ENCODE measurements around the gene TRMO.

DNA sequence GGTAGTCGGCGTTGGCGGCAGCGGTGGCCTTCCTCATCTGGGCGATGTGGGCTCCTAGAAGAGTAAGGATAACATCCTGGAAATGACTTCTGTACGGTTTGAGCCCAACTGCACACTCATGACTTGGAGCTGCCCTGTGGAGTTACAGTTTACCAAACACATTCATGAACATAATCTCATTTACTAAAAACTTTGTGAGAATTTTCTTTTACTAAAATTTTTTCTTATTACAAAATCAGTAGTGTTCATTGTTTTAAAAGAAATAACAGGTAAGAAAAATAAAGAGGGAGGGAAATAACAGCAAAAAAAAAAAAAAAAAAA lies 63.9 kb downstream of the TRMO start:
- TF ChIP-seq CTCF (IDR thresholded peaks at IDR 0.05) = no peak
- no peak for TF ChIP-seq POLR2A (IDR thresholded peaks at IDR 0.05)
- no peak for TF ChIP-seq POLR2AphosphoS5 (IDR thresholded peaks at IDR 0.05; ENCODE audit: insufficient read depth in 1 of 2, low read depth in 1 of 2)

Data from vagina (tissue), 2 donors.